Measurements from ENCODE around the gene C2CD4D.

C2CD4D gene

DNA sequence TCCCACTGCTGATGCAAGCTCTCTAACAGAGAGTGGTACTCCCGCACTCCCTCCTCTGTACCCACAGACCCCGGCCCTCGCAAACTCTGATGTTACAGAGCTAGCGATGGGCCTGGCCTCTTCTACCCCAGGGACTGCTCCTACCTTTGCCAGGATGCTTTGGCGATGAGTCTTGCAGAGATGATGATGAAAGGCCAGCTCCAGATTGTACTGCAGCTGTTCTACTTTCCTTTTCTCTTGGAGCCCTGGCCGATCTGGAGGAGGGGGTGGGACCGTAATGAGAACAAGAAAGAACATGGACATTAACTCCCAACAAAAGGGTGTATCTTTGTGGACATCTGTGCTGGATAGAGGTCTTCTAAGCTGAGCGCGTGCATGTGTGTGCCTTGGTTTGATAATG, 28.4 kb downstream of the C2CD4D start:
- DNase-seq, result no peak

- DNase-seq, result no peak
These were observed 29.5 kb downstream of the C2CD4D start for GRCh38 chr1:151809985-151810556.

DNA sequence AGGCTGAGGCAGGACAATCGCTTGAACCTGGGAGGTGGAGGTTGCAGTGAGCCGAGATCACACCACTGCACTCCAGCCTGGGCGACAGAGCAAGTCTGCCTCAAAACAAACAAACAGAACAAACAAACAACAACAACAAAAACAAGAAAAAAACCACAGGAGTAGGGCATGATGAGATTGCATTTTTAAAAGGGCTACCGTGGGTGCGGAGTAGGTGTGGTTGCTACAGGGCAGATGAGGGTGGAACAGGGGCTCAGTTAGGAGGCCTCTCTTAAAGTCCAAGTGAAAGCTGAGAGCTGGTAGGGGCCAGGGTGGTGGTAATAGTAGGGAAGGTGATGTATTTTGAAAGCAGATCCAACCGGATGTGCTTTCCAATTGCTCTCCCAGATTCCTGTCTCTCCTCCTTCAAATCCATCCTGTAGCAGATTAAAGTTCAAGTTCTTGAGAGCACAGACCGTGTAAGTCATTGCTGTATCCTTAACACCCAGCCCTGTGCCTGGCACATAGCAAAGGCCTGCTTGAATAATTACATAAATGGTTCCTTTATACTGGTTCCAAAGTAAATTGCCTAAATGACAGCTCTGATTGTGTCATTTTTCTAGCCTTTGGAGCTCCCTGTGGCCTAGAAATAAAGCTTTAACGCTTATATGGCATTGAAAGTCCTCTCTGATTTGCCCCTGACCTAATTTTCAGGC, 30.2 kb downstream of the C2CD4D start:
- no peak for DNase-seq

DNA sequence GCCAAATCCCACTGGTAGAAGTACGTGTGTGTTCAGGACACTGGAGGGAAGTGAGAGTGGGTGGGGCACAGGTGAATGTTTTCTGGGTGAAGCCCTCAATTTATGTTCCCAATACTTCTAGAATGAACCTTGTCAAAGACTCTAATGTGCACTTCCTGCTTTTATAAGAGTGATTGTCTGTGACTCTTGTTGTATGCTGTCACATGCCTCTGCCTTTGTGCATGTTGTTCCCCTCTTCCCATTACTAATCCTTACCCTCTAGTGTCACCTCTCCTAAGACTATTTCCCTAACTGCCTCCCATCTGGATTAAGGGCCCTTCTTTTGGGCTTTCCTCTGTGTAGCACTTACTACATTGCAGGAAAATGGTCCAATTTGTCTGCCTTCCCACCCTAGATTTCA, 31.9 kb downstream of the C2CD4D start:
- DNase-seq, result no peak

GRCh38 chr1:151807131-151807530, 32.5 kb downstream of the C2CD4D start:
- DNase-seq, result no peak

GRCh38 chr1:151806170-151806569, 33.5 kb downstream of the C2CD4D start:
- DNase-seq, result no peak

- DNase-seq, result no peak
These were observed 34.4 kb downstream of the C2CD4D start, which contains the start of gene LINGO4 for GRCh38 chr1:151805066-151805820. Gene LINGO4 (minus strand): TSS chr1:151805419. CDS start chr1:151802704, 2,715 bp downstream.

GRCh38 chr1:151803915-151804314, 35.7 kb downstream of the C2CD4D start:
- no peak for DNase-seq

DNA sequence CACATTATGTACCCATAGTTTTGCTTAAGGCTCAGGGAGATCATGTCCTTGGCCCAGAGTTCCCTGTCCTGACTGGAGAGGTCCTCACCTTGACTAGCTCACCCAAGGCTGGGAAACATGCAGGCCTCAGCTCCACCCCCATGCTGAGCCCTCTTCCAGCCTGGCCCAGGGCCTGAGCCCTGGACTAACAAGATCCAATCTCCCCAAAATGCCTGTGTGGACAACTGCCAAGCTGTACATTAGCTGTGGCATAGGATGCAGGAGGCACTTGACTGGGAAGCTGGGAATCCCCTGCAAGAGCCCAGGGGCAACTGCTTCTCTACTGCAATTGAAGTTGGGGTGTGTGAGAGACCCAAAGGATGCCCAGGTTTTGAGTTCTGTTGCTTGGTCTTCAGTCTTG, 36.5 kb downstream of the C2CD4D start:
- DNase-seq, result no peak

- no peak for DNase-seq
These were observed 37.2 kb downstream of the C2CD4D start for GRCh38 chr1:151802372-151802771.

- no peak for DNase-seq
These were observed 37.8 kb downstream of the C2CD4D start for GRCh38 chr1:151801846-151802245.

- DNase-seq, result no peak
These were observed 38.3 kb downstream of the C2CD4D start for GRCh38 chr1:151801310-151801820.

- DNase-seq, result no peak
These were observed 38.8 kb downstream of the C2CD4D start for GRCh38 chr1:151800830-151801229.

DNA sequence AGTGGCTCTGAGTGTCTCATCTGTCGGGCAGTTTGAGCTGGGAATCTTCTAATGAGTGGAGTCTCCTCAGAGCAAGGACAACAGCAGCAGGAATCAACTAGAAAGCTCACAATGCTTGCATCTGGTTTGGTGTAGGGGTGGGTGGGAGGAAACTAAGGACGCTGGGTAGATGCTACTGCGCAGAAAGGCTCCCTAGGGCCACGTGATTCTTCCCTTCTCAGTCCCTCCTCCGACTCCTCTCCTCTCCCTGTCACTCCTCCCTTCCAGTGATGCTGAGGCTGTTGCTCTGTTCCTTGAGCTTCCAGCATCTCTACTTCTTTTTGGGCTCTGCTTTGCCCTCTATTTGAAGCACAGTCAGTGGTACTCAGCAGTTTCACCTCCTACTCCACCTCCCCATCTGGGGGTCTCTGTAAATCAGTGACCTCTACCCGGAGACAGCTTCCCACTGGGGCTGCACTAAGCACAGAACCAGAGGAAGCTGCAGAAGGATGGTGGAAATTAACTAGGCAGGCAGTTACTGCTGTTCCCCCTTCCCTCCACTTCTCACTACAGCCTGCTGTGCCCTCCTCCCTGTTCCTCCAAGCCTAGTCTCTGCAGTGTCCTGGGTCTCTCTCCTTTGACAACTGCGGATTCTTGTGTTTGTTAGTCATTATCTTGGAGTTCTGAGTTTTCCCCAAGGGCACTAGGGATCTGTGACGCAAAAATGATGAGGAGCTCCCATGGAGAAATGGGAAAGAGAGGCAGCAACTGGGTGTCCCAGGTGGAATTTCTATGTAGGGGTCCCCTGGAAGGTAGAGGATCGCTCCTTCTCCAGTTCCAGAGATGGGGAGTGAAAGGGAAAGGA, 40.2 kb downstream of the C2CD4D start:
- DNase-seq, result peak; percentile 34

DNA sequence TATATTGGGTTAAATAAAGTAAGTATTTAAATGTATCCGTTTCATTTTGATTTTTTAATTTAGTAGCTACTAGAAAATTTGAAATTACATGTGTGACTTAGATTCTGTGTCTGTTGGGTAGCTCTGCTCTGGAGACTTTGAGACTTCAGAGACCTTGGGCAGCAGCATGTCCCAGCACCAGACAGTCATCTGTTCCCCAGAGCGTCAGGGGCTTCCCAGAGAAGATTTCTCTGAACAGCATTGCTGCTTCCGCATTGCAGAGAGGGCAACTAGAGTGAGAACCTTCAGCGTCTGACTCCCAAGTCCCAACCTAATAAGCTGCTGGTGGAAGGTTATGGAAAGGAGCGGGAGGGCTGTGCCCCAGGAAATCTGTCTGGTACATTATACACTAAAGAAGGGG, 41.0 kb downstream of the C2CD4D start:
- no peak for DNase-seq

DNA sequence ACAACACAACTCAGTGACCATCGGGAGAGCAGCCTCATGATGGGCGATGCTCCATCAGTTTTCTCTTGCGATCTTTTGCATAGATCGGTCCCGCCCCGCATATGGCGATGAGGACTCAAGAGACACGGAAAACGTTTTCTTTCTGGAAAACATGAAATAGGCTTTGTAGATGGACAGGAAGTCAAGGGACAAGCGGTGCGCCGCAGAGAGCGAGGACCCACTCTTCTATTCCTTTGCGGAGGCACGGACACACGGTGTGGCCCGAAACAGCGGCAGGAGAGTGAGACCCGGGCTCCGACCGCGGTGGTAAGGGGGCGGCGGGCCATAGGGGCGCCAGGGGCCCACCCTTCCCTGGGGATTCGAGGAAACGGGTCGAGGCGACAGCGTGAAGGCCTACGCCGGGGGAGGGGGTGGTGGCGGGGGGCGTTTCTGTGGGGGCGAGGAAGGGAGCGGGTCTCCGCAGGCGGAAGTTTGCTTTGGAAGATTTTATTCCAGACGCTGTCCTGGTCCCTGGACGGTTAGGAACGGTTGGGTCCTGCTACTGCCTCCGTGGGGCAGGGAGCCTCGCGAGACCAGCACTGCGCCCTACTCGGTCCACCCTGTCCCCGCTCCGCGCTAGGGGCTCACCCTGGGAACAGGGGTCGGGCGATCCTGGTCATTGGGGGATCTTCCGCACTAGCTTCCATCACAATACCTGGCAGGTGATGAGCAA, 48.5 kb downstream of the C2CD4D start:
- no peak for DNase-seq

DNA sequence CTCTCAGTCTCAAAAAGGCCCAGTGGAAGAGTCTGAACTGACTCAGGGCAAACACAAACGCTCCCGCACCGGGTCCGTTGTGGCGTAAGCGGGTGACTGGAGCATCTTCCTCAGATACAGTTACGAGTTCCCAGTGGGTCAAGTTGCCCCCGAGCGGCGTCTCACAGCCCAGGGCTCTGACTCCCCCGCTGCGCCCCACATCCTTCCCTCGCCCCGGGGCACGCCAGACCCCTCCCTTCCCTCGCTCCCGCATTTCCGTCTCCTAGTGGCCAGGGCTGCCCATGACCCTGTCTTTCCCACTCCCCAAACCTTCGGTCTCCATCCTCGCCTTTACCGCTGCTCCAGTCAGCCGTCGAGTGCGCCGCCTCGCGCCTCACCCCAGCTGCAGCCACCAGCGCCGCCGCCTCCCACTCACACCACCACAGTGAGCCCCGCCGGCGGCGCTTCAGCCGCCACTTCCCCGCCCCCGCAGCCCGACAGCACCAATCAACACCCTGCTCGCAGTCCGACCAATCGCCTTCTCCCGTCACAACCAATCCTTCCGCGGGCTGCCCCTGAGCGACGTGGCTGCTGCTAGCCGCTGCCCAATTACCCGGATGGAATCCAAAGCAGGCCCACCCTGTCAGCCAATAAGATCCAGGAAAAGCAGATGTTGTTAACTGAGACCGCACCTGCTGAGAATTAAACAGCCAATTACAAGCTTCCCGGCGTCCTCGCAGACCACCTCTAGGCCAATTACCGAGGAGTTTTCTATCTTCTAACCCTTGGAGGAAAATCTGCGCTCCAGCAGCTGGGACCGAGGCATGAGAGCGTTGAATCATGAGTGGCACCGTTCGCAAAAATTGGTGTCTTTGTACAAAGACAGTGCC, 49.3 kb downstream of the C2CD4D start, which contains the start of gene TDRKH:
Gene TDRKH, minus strand, starts transcription at position 430 of the 869 bp plus-strand sequence. CDS start 7,478 bp downstream, outside the sequence.
- peak; percentile 99 for DNase-seq

All from eye (tissue), 1 donor.